HepG2 (cell line): ENCODE results near the gene TSC22D3. TPM values are rescaled to one million over a fixed set of nuclear protein-coding genes. Genes with fewer than 3 reads are reported as not detected.

Experiments used
- ATAC-seq: fragments of 200-7000 bp; cut with Tn5 transposase; 3 replicates; pipeline ENCODE4 v1.9.1; 2020; ENCODE audit warnings: mild to moderate bottlenecking, moderate library complexity
- BruUV-seq: library from RNA; stranded (reverse); fragments of 400-500 nt; replicated peaks from 2 replicates; lab custom pipeline; 2021; lab: Mats Ljungman, UMichigan
- CTCF ChIA-PET: fragments of 300-600 bp; formaldehyde crosslinking; extraction: SDS; loops from one replicate; lab custom pipeline; 2021; ENCODE audit warnings: low total read pairs, inconsistent platforms, low intra/inter-chr PET ratio; lab: Yijun Ruan, JAX
- POLR2A ChIA-PET: fragments of 350-600 bp; sonication (Branson Sonifier 250); formaldehyde crosslinking; loops from one replicate; lab custom pipeline; 2020; ENCODE audit warnings: antibody characterized with exemption, inconsistent platforms; lab: Yijun Ruan, JAX
- DNase-seq: peaks from one replicate; pipeline ENCODE4 v3.0.0-alpha.2; 2015; ENCODE audit warnings: low spot score
- FAIRE-seq: peaks from 3 replicates; lab custom pipeline; 2011; peaks lifted over from hg19 to GRCh38; lab: Jason Lieb, UNC
- H2AFZ ChIP-seq: one replicate; pipeline ENCODE4 v1.6.1; 2011; ENCODE audit warnings: low read length, inconsistent platforms
- H3K27ac ChIP-seq: fragments of 300-600 bp; 3 replicates; pipeline ENCODE4 v1.8.0; 2011; ENCODE audit warnings: mixed run types, mild to moderate bottlenecking, mixed read lengths, low read length, inconsistent platforms; ENCODE audit not compliant: insufficient read depth; ENCODE audit errors: extremely low read length
- H3K27me3 ChIP-seq, 2 experiments: fragments of 200-600 bp in 1 of 2; 2 replicates in 1 of 2; 3 replicates in 1 of 2; pipeline versions ENCODE4 v1.6.0 to v1.8.0; 2011; ENCODE audit warnings: low read length in 2 of 2, mild to moderate bottlenecking in 2 of 2, moderate library complexity in 2 of 2, inconsistent platforms in 1 of 2; ENCODE audit not compliant: insufficient read depth in 2 of 2, control insufficient read depth in 1 of 2
- H3K36me3 ChIP-seq, 2 experiments: fragments of 200-600 bp in 1 of 2; replicated peaks in 1 of 2; 2 replicates in 1 of 2; 3 replicates in 1 of 2; pipeline versions ENCODE4 v1.5.1 to v1.8.0; 2011; ENCODE audit warnings: low read length in 2 of 2, inconsistent platforms in 1 of 2; ENCODE audit not compliant: insufficient read depth in 2 of 2, control insufficient read depth in 1 of 2
- H3K4me1 ChIP-seq: 2 replicates; pipeline ENCODE4 v1.5.1; 2012; ENCODE audit warnings: low read length, inconsistent platforms; ENCODE audit not compliant: insufficient read depth
- H3K4me2 ChIP-seq: 2 replicates; pipeline ENCODE4 v1.6.0; 2011; ENCODE audit warnings: low read depth, low read length, inconsistent platforms
- H3K4me3 ChIP-seq, 3 experiments: fragments of 200-600 bp in 1 of 3; sonication (generic), shearing (Covaris generic) in 1 of 3; replicated peaks in 1 of 3; 2 replicates each; pipeline ENCODE4 v1.5.1; 2011 to 2016; ENCODE audit warnings: low read length in 3 of 3, inconsistent platforms in 2 of 3, low read depth in 2 of 3, mild to moderate bottlenecking in 2 of 3, control low read depth in 1 of 3, mixed read lengths in 1 of 3; ENCODE audit not compliant: insufficient read depth in 1 of 3
- H3K79me2 ChIP-seq: one replicate; pipeline ENCODE4 v1.6.1; 2011; ENCODE audit warnings: low read length, inconsistent platforms; ENCODE audit not compliant: insufficient read depth
- H3K9ac ChIP-seq: 2 replicates; pipeline ENCODE4 v1.6.0; 2011; ENCODE audit warnings: mild to moderate bottlenecking, low read depth, low read length, inconsistent platforms; ENCODE audit not compliant: insufficient read depth
- H3K9me3 ChIP-seq: 2 replicates; pipeline ENCODE4 v1.5.1; 2012; ENCODE audit warnings: mild to moderate bottlenecking, low read length
- H4K20me1 ChIP-seq: 2 replicates; pipeline ENCODE4 v1.6.0; 2011; ENCODE audit warnings: inconsistent platforms, mild to moderate bottlenecking, low read length, moderate library complexity; ENCODE audit not compliant: insufficient read depth
- MIXL1 ChIP-seq: IDR thresholded peaks from 2 replicates; pipeline ENCODE4 v1.6.1; 2016
- NFKB2 ChIP-seq: sonication (generic); formaldehyde crosslinking; IDR thresholded peaks from 2 replicates; pipeline ENCODE4 v1.4.0; 2020; ENCODE audit warnings: missing genetic modification reagents, borderline replicate concordance
- NFYC ChIP-seq: IDR thresholded peaks from 2 replicates; pipeline ENCODE4 v1.6.1; 2016; ENCODE audit warnings: missing genetic modification reagents, missing compliant biosample characterization
- TEAD2 ChIP-seq: sonication (generic); formaldehyde crosslinking; IDR thresholded peaks from 2 replicates; pipeline ENCODE4 v1.9.0; 2021; ENCODE audit warnings: missing genetic modification reagents
- ZNF230 ChIP-seq: sonication (generic); formaldehyde crosslinking; IDR thresholded peaks from 2 replicates; pipeline ENCODE4 v1.4.0; 2020; ENCODE audit warnings: mild to moderate bottlenecking, missing genetic modification reagents
- ZNF431 ChIP-seq: sonication (generic); formaldehyde crosslinking; IDR thresholded peaks from 2 replicates; pipeline ENCODE4 v1.9.0; 2022; ENCODE audit warnings: missing genetic modification reagents, low read depth, mild to moderate bottlenecking, borderline replicate concordance
- WGBS: methylation state at CpG from one replicate; pipeline ENCODE4 v1.1.6; 2017; ENCODE audit warnings: low lambda C conversion rate; 5-methylcytosine and 5-hydroxymethylcytosine counted together
- in situ Hi-C: cut with HindIII; loops from 2 replicates; pipeline ENCODE4 v1.10.0; 2017; ENCODE audit warnings: low pct_unique_long_range_greater_than_20kb; ENCODE audit not compliant: extremely low pct_ligation_motif_present
- intact Hi-C: fragments of 100-400 bp; cut with micrococcal nuclease; formaldehyde crosslinking; loops from one replicate; pipeline ENCODE4 v1.10.0; 2022; ENCODE audit not compliant: unreplicated experiment
- polyA plus RNA-seq, 8 experiments: library from polyadenylated mRNA; depleted of rRNA in 3 of 8; stranded (reverse) in 7 of 8; unstranded in 1 of 8; fragments of >200 nt; fragmentation: Illumina TruSeq in 4 of 8; extraction: Trizol in 4 of 8; gene quantifications; 2 replicates each; pipeline versions ENCODE4 v1.2.1 to v1.2.3, GENCODE V29; 2011 to 2016; ENCODE audit warnings: low read depth in 4 of 8, missing spikeins in 1 of 8, mixed read lengths in 1 of 8; ENCODE audit not compliant: insufficient read depth in 1 of 8
- total RNA-seq, 5 experiments: library from RNA; depleted of rRNA; stranded (reverse); fragments of >200 nt; fragmentation: Illumina TruSeq; extraction: Trizol; gene quantifications; 2 replicates each; pipeline ENCODE4 v1.2.3, GENCODE V29; 2016; ENCODE audit warnings: low read depth in 1 of 5
- TF ChIP-seq, protein P1 (sequence below): sonication (generic); formaldehyde crosslinking; conservative IDR thresholded peaks from 2 replicates; pipeline ENCODE4 v1.8.1; 2023; ENCODE audit warnings: missing genetic modification reagents
- TF ChIP-seq, protein P2 (sequence below): sonication (generic); formaldehyde crosslinking; IDR thresholded peaks from 2 replicates; pipeline ENCODE4 v1.4.0; 2020; ENCODE audit warnings: missing genetic modification reagents
- TF ChIP-seq, protein P3 (sequence below): sonication (generic); formaldehyde crosslinking; IDR thresholded peaks from 2 replicates; pipeline ENCODE4 v1.5.1; 2020; ENCODE audit warnings: mild to moderate bottlenecking, missing genetic modification reagents, borderline replicate concordance

TSC22D3 gene
- total and polyA plus RNA-seq, 2 of the 13 experiments (the other 11 are each of a cell fraction or from before 2014, with no cell fraction given) = 0.82 to 1.5 TPM

GRCh38 chrX:107713543-107714205 is 61.9 kb downstream of the TSC22D3 start:
- H3K9ac ChIP-seq = no peak overlapping the region
- H3K36me3 ChIP-seq = no peaks in the 10 kb centered on the region
- ChIA-PET CTCF (no interaction called here), POLR2A (no interaction called here)
- no peak for ATAC-seq
- intact Hi-C loops (no loop called here), in situ Hi-C loops (no loop called here)
- H3K27me3 ChIP-seq = peaks cover 0 to 6% of the 10 kb centered on the region in 2 experiments; a peak in 1 of 5 replicates
- TF ChIP-seq ZNF230 (CRISPR knock-in tag) (no peak), TEAD2 (CRISPR knock-in tag) (no peak), NFYC (CRISPR knock-in tag) (no peak), ZNF431 (no peak), NFKB2 (CRISPR knock-in tag) (no peak), MIXL1 (no peak)
- TF ChIP-seq, protein P1, sequence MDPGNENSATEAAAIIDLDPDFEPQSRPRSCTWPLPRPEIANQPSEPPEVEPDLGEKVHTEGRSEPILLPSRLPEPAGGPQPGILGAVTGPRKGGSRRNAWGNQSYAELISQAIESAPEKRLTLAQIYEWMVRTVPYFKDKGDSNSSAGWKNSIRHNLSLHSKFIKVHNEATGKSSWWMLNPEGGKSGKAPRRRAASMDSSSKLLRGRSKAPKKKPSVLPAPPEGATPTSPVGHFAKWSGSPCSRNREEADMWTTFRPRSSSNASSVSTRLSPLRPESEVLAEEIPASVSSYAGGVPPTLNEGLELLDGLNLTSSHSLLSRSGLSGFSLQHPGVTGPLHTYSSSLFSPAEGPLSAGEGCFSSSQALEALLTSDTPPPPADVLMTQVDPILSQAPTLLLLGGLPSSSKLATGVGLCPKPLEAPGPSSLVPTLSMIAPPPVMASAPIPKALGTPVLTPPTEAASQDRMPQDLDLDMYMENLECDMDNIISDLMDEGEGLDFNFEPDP = no peak
- TF ChIP-seq, protein P2, sequence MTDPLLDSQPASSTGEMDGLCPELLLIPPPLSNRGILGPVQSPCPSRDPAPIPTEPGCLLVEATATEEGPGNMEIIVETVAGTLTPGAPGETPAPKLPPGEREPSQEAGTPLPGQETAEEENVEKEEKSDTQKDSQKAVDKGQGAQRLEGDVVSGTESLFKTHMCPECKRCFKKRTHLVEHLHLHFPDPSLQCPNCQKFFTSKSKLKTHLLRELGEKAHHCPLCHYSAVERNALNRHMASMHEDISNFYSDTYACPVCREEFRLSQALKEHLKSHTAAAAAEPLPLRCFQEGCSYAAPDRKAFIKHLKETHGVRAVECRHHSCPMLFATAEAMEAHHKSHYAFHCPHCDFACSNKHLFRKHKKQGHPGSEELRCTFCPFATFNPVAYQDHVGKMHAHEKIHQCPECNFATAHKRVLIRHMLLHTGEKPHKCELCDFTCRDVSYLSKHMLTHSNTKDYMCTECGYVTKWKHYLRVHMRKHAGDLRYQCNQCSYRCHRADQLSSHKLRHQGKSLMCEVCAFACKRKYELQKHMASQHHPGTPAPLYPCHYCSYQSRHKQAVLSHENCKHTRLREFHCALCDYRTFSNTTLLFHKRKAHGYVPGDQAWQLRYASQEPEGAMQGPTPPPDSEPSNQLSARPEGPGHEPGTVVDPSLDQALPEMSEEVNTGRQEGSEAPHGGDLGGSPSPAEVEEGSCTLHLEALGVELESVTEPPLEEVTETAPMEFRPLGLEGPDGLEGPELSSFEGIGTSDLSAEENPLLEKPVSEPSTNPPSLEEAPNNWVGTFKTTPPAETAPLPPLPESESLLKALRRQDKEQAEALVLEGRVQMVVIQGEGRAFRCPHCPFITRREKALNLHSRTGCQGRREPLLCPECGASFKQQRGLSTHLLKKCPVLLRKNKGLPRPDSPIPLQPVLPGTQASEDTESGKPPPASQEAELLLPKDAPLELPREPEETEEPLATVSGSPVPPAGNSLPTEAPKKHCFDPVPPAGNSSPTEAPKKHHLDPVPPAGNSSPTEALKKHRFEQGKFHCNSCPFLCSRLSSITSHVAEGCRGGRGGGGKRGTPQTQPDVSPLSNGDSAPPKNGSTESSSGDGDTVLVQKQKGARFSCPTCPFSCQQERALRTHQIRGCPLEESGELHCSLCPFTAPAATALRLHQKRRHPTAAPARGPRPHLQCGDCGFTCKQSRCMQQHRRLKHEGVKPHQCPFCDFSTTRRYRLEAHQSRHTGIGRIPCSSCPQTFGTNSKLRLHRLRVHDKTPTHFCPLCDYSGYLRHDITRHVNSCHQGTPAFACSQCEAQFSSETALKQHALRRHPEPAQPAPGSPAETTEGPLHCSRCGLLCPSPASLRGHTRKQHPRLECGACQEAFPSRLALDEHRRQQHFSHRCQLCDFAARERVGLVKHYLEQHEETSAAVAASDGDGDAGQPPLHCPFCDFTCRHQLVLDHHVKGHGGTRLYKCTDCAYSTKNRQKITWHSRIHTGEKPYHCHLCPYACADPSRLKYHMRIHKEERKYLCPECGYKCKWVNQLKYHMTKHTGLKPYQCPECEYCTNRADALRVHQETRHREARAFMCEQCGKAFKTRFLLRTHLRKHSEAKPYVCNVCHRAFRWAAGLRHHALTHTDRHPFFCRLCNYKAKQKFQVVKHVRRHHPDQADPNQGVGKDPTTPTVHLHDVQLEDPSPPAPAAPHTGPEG (CRISPR knock-in tag) = no peak
- TF ChIP-seq, protein P3, sequence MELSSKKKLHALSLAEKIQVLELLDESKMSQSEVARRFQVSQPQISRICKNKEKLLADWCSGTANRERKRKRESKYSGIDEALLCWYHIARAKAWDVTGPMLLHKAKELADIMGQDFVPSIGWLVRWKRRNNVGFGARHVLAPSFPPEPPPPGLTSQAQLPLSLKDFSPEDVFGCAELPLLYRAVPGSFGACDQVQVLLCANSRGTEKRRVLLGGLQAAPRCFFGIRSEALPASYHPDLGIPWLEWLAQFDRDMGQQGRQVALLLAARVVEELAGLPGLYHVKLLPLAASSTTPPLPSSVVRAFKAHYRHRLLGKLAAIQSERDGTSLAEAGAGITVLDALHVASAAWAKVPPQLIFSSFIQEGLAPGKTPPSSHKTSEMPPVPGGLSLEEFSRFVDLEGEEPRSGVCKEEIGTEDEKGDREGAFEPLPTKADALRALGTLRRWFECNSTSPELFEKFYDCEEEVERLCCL (CRISPR knock-in tag) = no peak
- H2AFZ ChIP-seq = no peak overlapping the region
- H3K4me2 ChIP-seq = no peak overlapping the region
- H4K20me1 ChIP-seq = no peaks in the 10 kb centered on the region
- no TSS peak for BruUV-seq
- no peaks in the 10 kb centered on the region for H3K9me3 ChIP-seq
- peaks cover 26% of the 10 kb centered on the region for H3K4me1 ChIP-seq
- H3K27ac ChIP-seq = no peak overlapping the region
- DNase-seq = no peak
- FAIRE-seq = no peak
- 51% methylated on average over 3 of the region's 9 CpGs for WGBS
- no peak overlapping the region for H3K4me3 ChIP-seq
- H3K79me2 ChIP-seq = no peaks in the 10 kb centered on the region
